HepG2 (cell line): ENCODE data around the gene CEP135. TPM values are rescaled to one million over a fixed set of nuclear protein-coding genes. Genes with fewer than 3 reads are reported as not detected.

ENCODE experiments used
- CBFB ChIP-seq: sonication (generic); formaldehyde crosslinking; IDR thresholded peaks from 2 replicates; pipeline ENCODE4 v1.4.0; 2020; ENCODE audit warnings: missing genetic modification reagents
- CBX2 ChIP-seq, 2 experiments: fragments of 200-600 bp in 1 of 2; sonication (generic); formaldehyde crosslinking in 1 of 2; IDR thresholded peaks; 2 replicates each; pipeline versions ENCODE4 v1.7.0 to v1.8.1; 2018 to 2022; ENCODE audit warnings: low read depth in 2 of 2, low read length in 1 of 2, mild to moderate bottlenecking in 1 of 2, missing genetic modification reagents in 1 of 2
- FOXA3 ChIP-seq: IDR thresholded peaks from 2 replicates; pipeline ENCODE4 v1.6.1; 2016; ENCODE audit warnings: missing genetic modification reagents, missing compliant biosample characterization
- KLF12 ChIP-seq: sonication (generic); formaldehyde crosslinking; IDR thresholded peaks from 2 replicates; pipeline ENCODE4 v1.4.0; 2020; ENCODE audit warnings: missing genetic modification reagents, borderline replicate concordance
- MEF2D ChIP-seq: sonication (generic); formaldehyde crosslinking; IDR thresholded peaks from 2 replicates; pipeline ENCODE4 v1.5.1; 2020; ENCODE audit warnings: mild to moderate bottlenecking, missing genetic modification reagents
- MTA1 ChIP-seq: sonication (generic); formaldehyde crosslinking; IDR thresholded peaks from 2 replicates; pipeline ENCODE4 v1.4.0; 2020; ENCODE audit warnings: missing genetic modification reagents, mild to moderate bottlenecking, borderline replicate concordance
- NR3C1 ChIP-seq: sonication (generic); formaldehyde crosslinking; IDR thresholded peaks from 2 replicates; pipeline ENCODE4 v1.4.0; 2020; ENCODE audit warnings: missing genetic modification reagents
- NRL ChIP-seq: sonication (generic); formaldehyde crosslinking; IDR thresholded peaks from 2 replicates; pipeline ENCODE4 v1.5.0; 2020; ENCODE audit warnings: missing genetic modification reagents, mild to moderate bottlenecking, moderate library complexity, borderline replicate concordance
- PCBP1 ChIP-seq: fragments of 200-400 bp; formaldehyde crosslinking; IDR thresholded peaks from 2 replicates; pipeline ENCODE4 v1.6.1; 2017; ENCODE audit warnings: mild to moderate bottlenecking, low read depth, low read length, borderline replicate concordance
- SMYD3 ChIP-seq: sonication (generic); formaldehyde crosslinking; IDR thresholded peaks from 2 replicates; pipeline ENCODE4 v1.8.1; 2023; ENCODE audit warnings: mild to moderate bottlenecking, missing genetic modification reagents
- TMF1 ChIP-seq: sonication (generic); formaldehyde crosslinking; IDR thresholded peaks from 2 replicates; pipeline ENCODE4 v1.8.1; 2022; ENCODE audit warnings: low read depth, missing genetic modification reagents
- YY1 ChIP-seq: IDR thresholded peaks from 2 replicates; pipeline ENCODE4 v1.6.1; 2011; ENCODE audit warnings: low read length, low read depth, moderate library complexity, mild to moderate bottlenecking; ENCODE audit not compliant: insufficient read depth, insufficient replicate concordance
- ZFAT ChIP-seq: sonication (generic); formaldehyde crosslinking; conservative IDR thresholded peaks from 2 replicates; pipeline ENCODE4 v1.8.1; 2023; ENCODE audit warnings: missing genetic modification reagents, inconsistent platforms
- ZFY ChIP-seq: sonication (generic); formaldehyde crosslinking; IDR thresholded peaks from 2 replicates; pipeline ENCODE4 v1.4.0; 2020; ENCODE audit warnings: missing genetic modification reagents
- ZNF256 ChIP-seq: sonication (generic); formaldehyde crosslinking; conservative IDR thresholded peaks from 2 replicates; pipeline ENCODE4 v1.4.0; 2020; ENCODE audit warnings: missing genetic modification reagents
- ZNF282 ChIP-seq: fragments of 450-650 bp; IDR thresholded peaks from 2 replicates; pipeline ENCODE4 v1.6.1; 2018; ENCODE audit not compliant: partially characterized antibody
- ZNF3 ChIP-seq: IDR thresholded peaks from 2 replicates; pipeline ENCODE4 v1.7.0; 2017; ENCODE audit warnings: inconsistent platforms
- ZNF329 ChIP-seq: sonication (generic); formaldehyde crosslinking; IDR thresholded peaks from 2 replicates; pipeline ENCODE4 v1.9.0; 2021; ENCODE audit warnings: low read depth, mild to moderate bottlenecking, missing genetic modification reagents
- ZNF34 ChIP-seq: sonication (generic); formaldehyde crosslinking; IDR thresholded peaks from 2 replicates; pipeline ENCODE4 v1.4.0; 2020; ENCODE audit warnings: mild to moderate bottlenecking, missing genetic modification reagents, borderline replicate concordance
- ZNF350 ChIP-seq: sonication (generic); formaldehyde crosslinking; IDR thresholded peaks from 2 replicates; pipeline ENCODE4 v1.4.0; 2020; ENCODE audit warnings: mild to moderate bottlenecking, low read depth, missing genetic modification reagents, borderline replicate concordance
- polyA plus RNA-seq, 8 experiments: library from polyadenylated mRNA; depleted of rRNA in 3 of 8; stranded (reverse) in 7 of 8; unstranded in 1 of 8; fragments of >200 nt; fragmentation: Illumina TruSeq in 4 of 8; extraction: Trizol in 4 of 8; gene quantifications; 2 replicates each; pipeline versions ENCODE4 v1.2.1 to v1.2.3, GENCODE V29; 2011 to 2016; ENCODE audit warnings: low read depth in 4 of 8, missing spikeins in 1 of 8, mixed read lengths in 1 of 8; ENCODE audit not compliant: insufficient read depth in 1 of 8
- total RNA-seq, 5 experiments: library from RNA; depleted of rRNA; stranded (reverse); fragments of >200 nt; fragmentation: Illumina TruSeq; extraction: Trizol; gene quantifications; 2 replicates each; pipeline ENCODE4 v1.2.3, GENCODE V29; 2016; ENCODE audit warnings: low read depth in 1 of 5
- TF ChIP-seq, protein P1 (sequence below): sonication (generic); formaldehyde crosslinking; IDR thresholded peaks from 2 replicates; pipeline ENCODE4 v1.4.0; 2020; ENCODE audit warnings: missing genetic modification reagents, borderline replicate concordance
- TF ChIP-seq, protein P2 (sequence below): sonication (generic); formaldehyde crosslinking; IDR thresholded peaks from 2 replicates; pipeline ENCODE4 v1.5.0; 2020; ENCODE audit warnings: missing genetic modification reagents, mild to moderate bottlenecking, borderline replicate concordance
- TF ChIP-seq, protein P3 (sequence below): sonication (generic); formaldehyde crosslinking; IDR thresholded peaks from 2 replicates; pipeline ENCODE4 v1.5.0; 2020; ENCODE audit warnings: mild to moderate bottlenecking, missing genetic modification reagents
- TF ChIP-seq, protein P4 (sequence below): sonication (generic); formaldehyde crosslinking; IDR thresholded peaks from 2 replicates; pipeline ENCODE4 v1.4.0; 2020; ENCODE audit warnings: missing genetic modification reagents

CEP135 gene
- total and polyA plus RNA-seq, 2 of the 13 experiments (the other 11 are each of a cell fraction or from before 2014, with no cell fraction given) = 1.7 to 8.8 TPM

DNA sequence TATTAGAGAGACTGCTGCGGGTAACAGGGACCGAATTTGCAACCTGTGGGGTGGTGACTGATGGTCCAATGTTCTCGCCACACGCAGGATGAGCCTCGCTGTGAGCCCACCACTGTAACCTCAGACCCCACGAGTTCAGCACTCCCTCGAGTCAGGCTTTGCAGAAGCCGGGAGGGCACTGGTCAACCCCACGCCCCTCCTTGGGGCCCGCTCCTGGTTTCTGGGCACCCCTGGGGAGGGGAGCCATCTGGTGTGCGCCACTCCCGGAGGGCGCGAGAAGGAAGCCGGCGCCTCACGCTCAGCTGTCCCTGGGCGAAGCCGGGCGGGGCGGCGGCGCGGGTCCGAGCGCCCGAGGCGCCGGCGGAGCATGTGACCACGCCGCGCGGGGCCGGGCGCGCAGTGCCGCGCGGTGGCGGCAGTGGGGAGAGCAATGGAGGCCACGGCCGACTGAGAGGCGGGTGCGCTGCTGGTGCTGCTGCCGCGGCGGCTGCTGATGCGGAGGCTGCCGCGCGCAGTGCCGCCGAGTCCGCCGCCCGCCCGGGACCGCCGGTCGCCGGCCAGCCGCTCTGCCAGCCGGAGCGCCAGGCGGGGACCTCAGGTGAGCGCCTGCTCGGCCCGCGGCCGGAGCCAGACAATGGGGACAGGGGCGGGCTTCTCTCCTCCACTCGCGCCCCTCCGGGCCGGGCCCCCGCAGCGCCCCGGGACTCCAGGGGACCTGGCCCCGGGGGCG lies 100.1 kb downstream of the CEP135 start (continued):
- TF ChIP-seq, protein P1, sequence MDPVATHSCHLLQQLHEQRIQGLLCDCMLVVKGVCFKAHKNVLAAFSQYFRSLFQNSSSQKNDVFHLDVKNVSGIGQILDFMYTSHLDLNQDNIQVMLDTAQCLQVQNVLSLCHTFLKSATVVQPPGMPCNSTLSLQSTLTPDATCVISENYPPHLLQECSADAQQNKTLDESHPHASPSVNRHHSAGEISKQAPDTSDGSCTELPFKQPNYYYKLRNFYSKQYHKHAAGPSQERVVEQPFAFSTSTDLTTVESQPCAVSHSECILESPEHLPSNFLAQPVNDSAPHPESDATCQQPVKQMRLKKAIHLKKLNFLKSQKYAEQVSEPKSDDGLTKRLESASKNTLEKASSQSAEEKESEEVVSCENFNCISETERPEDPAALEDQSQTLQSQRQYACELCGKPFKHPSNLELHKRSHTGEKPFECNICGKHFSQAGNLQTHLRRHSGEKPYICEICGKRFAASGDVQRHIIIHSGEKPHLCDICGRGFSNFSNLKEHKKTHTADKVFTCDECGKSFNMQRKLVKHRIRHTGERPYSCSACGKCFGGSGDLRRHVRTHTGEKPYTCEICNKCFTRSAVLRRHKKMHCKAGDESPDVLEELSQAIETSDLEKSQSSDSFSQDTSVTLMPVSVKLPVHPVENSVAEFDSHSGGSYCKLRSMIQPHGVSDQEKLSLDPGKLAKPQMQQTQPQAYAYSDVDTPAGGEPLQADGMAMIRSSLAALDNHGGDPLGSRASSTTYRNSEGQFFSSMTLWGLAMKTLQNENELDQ (CRISPR knock-in tag) = no peak
- no peak for TF ChIP-seq ZNF34 (CRISPR knock-in tag)
- TF ChIP-seq ZFAT (CRISPR knock-in tag) = no peak
- TF ChIP-seq, protein P2, sequence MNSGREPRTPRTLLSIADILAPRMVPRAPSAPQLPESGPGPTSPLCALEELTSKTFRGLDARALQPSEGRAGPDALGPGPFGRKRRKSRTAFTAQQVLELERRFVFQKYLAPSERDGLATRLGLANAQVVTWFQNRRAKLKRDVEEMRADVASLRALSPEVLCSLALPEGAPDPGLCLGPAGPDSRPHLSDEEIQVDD (CRISPR knock-in tag) = no peak
- no peak for TF ChIP-seq ZNF256 (CRISPR knock-in tag)
- TF ChIP-seq YY1 = peak; percentile 83
- TF ChIP-seq, protein P3, sequence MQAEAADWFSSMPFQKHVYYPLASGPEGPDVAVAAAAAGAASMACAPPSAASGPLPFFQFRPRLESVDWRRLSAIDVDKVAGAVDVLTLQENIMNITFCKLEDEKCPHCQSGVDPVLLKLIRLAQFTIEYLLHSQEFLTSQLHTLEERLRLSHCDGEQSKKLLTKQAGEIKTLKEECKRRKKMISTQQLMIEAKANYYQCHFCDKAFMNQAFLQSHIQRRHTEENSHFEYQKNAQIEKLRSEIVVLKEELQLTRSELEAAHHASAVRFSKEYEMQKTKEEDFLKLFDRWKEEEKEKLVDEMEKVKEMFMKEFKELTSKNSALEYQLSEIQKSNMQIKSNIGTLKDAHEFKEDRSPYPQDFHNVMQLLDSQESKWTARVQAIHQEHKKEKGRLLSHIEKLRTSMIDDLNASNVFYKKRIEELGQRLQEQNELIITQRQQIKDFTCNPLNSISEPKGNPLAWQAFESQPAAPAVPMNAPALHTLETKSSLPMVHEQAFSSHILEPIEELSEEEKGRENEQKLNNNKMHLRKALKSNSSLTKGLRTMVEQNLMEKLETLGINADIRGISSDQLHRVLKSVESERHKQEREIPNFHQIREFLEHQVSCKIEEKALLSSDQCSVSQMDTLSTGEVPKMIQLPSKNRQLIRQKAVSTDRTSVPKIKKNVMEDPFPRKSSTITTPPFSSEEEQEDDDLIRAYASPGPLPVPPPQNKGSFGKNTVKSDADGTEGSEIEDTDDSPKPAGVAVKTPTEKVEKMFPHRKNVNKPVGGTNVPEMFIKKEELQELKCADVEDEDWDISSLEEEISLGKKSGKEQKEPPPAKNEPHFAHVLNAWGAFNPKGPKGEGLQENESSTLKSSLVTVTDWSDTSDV (CRISPR knock-in tag) = no peak
- peak; percentile 44; the same call in 1 of the 2 replicates for TF ChIP-seq ZFY
- 0 out of 2 replicates have a peak, but pooled peaks have one; percentile 7 for TF ChIP-seq FOXA3 (CRISPR knock-in tag)
- TF ChIP-seq MEF2D (CRISPR knock-in tag) = no peak
- TF ChIP-seq SMYD3 (CRISPR knock-in tag) = no peak
- TF ChIP-seq, protein P4, sequence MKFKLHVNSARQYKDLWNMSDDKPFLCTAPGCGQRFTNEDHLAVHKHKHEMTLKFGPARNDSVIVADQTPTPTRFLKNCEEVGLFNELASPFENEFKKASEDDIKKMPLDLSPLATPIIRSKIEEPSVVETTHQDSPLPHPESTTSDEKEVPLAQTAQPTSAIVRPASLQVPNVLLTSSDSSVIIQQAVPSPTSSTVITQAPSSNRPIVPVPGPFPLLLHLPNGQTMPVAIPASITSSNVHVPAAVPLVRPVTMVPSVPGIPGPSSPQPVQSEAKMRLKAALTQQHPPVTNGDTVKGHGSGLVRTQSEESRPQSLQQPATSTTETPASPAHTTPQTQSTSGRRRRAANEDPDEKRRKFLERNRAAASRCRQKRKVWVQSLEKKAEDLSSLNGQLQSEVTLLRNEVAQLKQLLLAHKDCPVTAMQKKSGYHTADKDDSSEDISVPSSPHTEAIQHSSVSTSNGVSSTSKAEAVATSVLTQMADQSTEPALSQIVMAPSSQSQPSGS (CRISPR knock-in tag) = no peak
- no peak for TF ChIP-seq ZNF282
- TF ChIP-seq CBX2 (IDR thresholded peaks at IDR 0.05; ENCODE audit: low read depth, low read length) = no peak
- no peak for TF ChIP-seq CBX2 (CRISPR knock-in tag; IDR thresholded peaks at IDR 0.05; ENCODE audit: low read depth)
- TF ChIP-seq NRL (CRISPR knock-in tag) = no peak
- no peak for TF ChIP-seq CBFB
- TF ChIP-seq KLF12 (CRISPR knock-in tag) = no peak
- no peak for TF ChIP-seq NR3C1 (CRISPR knock-in tag)
- no peak for TF ChIP-seq MTA1 (CRISPR knock-in tag)
- no peak for TF ChIP-seq ZNF350 (CRISPR knock-in tag)
- no peak for TF ChIP-seq ZNF3 (CRISPR knock-in tag)
- no peak for TF ChIP-seq ZNF329
- TF ChIP-seq PCBP1 = no peak
- TF ChIP-seq TMF1 = no peak
